Ascending aorta (tissue), 2 donors: Measurements from ENCODE around the gene PTGR3. TPM values are rescaled to one million over a fixed set of nuclear protein-coding genes. Genes with fewer than 3 reads are reported as not detected.

Experiments
- DNase-seq, 2 donors: peaks; one replicate each; pipeline ENCODE4 v3.0.0-alpha.2; 2019; ENCODE audit warnings: low spot score in 2 of 2
- H3K27ac ChIP-seq, 2 donors: fragments of 200-600 bp; sonication (generic); one replicate each; pipeline ENCODE4 v1.5.1; 2016 to 2017; ENCODE audit warnings: mild to moderate bottlenecking in 1 of 2
- H3K27me3 ChIP-seq: fragments of 200-600 bp; sonication (generic); one replicate; pipeline ENCODE4 v1.5.1; 2017
- H3K36me3 ChIP-seq, 2 donors: fragments of 200-600 bp; sonication (generic); one replicate each; pipeline ENCODE4 v1.5.1; 2016
- H3K4me1 ChIP-seq, 2 donors: fragments of 200-600 bp; sonication (generic); one replicate each; pipeline ENCODE4 v1.5.1; 2016 to 2017; ENCODE audit warnings: mild to moderate bottlenecking in 1 of 2
- H3K4me3 ChIP-seq, 2 donors: fragments of 200-600 bp; sonication (generic); one replicate each; pipeline ENCODE4 v1.5.1; 2016 to 2017; ENCODE audit warnings: mild to moderate bottlenecking in 1 of 2
- H3K9me3 ChIP-seq, 2 donors: fragments of 200-600 bp; sonication (generic); one replicate each; pipeline ENCODE4 v1.5.1; 2016
- CTCF ChIP-seq, 3 experiments: fragments of 200-600 bp in 2 of 3; fragments of 450-650 bp in 1 of 3; sonication (generic) in 2 of 3; IDR thresholded peaks; one replicate each; pipeline ENCODE4 v1.5.1; 2016 to 2019; ENCODE audit warnings: antibody characterized with exemption in 3 of 3, mild to moderate bottlenecking in 1 of 3, moderate library complexity in 1 of 3
- intact Hi-C: fragments of 100-400 bp; cut with DNase I; formaldehyde crosslinking; loops from one replicate; pipeline ENCODE4 v1.15.1; 2023
- total RNA-seq: library from RNA; depleted of rRNA; stranded (reverse); fragments of >200 nt; gene quantifications from one replicate; pipeline ENCODE4 v1.1.0, GENCODE V29; 2016

Gene PTGR3
- total RNA-seq, 1 donor from 2014 or later = 10.1 TPM

- Histone ChIP-seq H3K4me1 (no peaks in the 10 kb centered on the region), H3K27me3 (no peaks in the 10 kb centered on the region), H3K27ac (no peak overlapping the region), H3K4me3 (no peak overlapping the region), H3K9me3 (no peaks in the 10 kb centered on the region), H3K36me3 (no peaks in the 10 kb centered on the region)
- intact Hi-C loops = no loop called here
- TF ChIP-seq CTCF (IDR thresholded peaks at IDR 0.05) = no peak
- no peak for DNase-seq
These were observed 36.4 kb downstream of the PTGR3 start for GRCh38 chr18:75172299-75173124.

GRCh38 chr18:75170916-75171315, 38.0 kb downstream of the PTGR3 start:
- no peaks in the 10 kb centered on the region for H3K27me3 ChIP-seq
- H3K9me3 ChIP-seq = no peaks in the 10 kb centered on the region
- intact Hi-C loops = no loop called here
- no peak for TF ChIP-seq CTCF (IDR thresholded peaks at IDR 0.05)
- no peak overlapping the region for H3K27ac ChIP-seq
- no peaks in the 10 kb centered on the region for H3K36me3 ChIP-seq
- DNase-seq = no peak
- no peak overlapping the region for H3K4me3 ChIP-seq
- H3K4me1 ChIP-seq = no peaks in the 10 kb centered on the region

- intact Hi-C loops = no loop called here
- Histone ChIP-seq H3K9me3 (no peaks in the 10 kb centered on the region), H3K27ac (no peak overlapping the region), H3K27me3 (no peaks in the 10 kb centered on the region), H3K4me1 (no peaks in the 10 kb centered on the region), H3K4me3 (no peak overlapping the region), H3K36me3 (no peaks in the 10 kb centered on the region)
- no peak for DNase-seq
- TF ChIP-seq CTCF (IDR thresholded peaks at IDR 0.05) = no peak
These were observed 38.7 kb downstream of the PTGR3 start for GRCh38 chr18:75170022-75170789.

- intact Hi-C loops = no loop called here
- DNase-seq = no peak
- H3K4me1 ChIP-seq = no peaks in the 10 kb centered on the region
- no peak overlapping the region for H3K27ac ChIP-seq
- TF ChIP-seq CTCF (IDR thresholded peaks at IDR 0.05) = no peak
- H3K27me3 ChIP-seq = no peaks in the 10 kb centered on the region
- H3K9me3 ChIP-seq = no peaks in the 10 kb centered on the region
- no peaks in the 10 kb centered on the region for H3K36me3 ChIP-seq
- H3K4me3 ChIP-seq = no peak overlapping the region
These were observed 39.5 kb downstream of the PTGR3 start for GRCh38 chr18:75169411-75169810.

GRCh38 chr18:75168619-75169018, 40.3 kb downstream of the PTGR3 start:
- TF ChIP-seq CTCF (IDR thresholded peaks at IDR 0.05) = no peak
- Histone ChIP-seq H3K4me3 (no peak overlapping the region), H3K9me3 (no peaks in the 10 kb centered on the region), H3K27ac (no peak overlapping the region), H3K36me3 (no peaks in the 10 kb centered on the region), H3K4me1 (no peaks in the 10 kb centered on the region), H3K27me3 (no peaks in the 10 kb centered on the region)
- intact Hi-C loops = no loop called here
- no peak for DNase-seq
